ENCODE results near the gene GAB2. TPM values are rescaled to one million over a fixed set of nuclear protein-coding genes. Genes with fewer than 3 reads are reported as not detected.

The GAB2 gene
- total RNA-seq, 3 donors from 2014 or later, result 1.9 to 3.2 (median 3.2) TPM

- Mint-ChIP-seq H3K4me3 (peak overlapping the region; percentile 55), H3K36me3 (ENCODE audit: insufficient read depth) (no peaks in the 10 kb centered on the region), H3K4me1 (ENCODE audit: low read depth) (peaks cover 35% of the 10 kb centered on the region), H3K9me3 (no peaks in the 10 kb centered on the region), H3K27me3 (ENCODE audit: low read depth) (peaks cover 25% of the 10 kb centered on the region)
- DNase-seq (no peak), ATAC-seq (no peak)
Observed at GRCh38 chr11:78419327-78419726, 1.7 kb upstream of the GAB2 start.

- DNase-seq (no peak), ATAC-seq (no peak)
- Mint-ChIP-seq H3K4me3 (peak overlapping the region; percentile 75), H3K9me3 (no peaks in the 10 kb centered on the region), H3K27me3 (ENCODE audit: low read depth) (peaks cover 25% of the 10 kb centered on the region), H3K4me1 (ENCODE audit: low read depth) (peaks cover 35% of the 10 kb centered on the region), H3K36me3 (ENCODE audit: insufficient read depth) (no peaks in the 10 kb centered on the region)
Observed at GRCh38 chr11:78418584-78419211, 1.1 kb upstream of the GAB2 start.

GRCh38 chr11:78417888-78418583 lies 416 bp upstream of the GAB2 start:
- Mint-ChIP-seq H3K4me3 (peak overlapping the region; percentile 75), H3K9me3 (no peaks in the 10 kb centered on the region), H3K36me3 (ENCODE audit: insufficient read depth) (no peaks in the 10 kb centered on the region), H3K4me1 (ENCODE audit: low read depth) (peaks cover 35% of the 10 kb centered on the region), H3K27me3 (ENCODE audit: low read depth) (peaks cover 25% of the 10 kb centered on the region)
- peak; percentile 74 to 75 for ATAC-seq
- DNase-seq, result peak; percentile 61

- DNase-seq (peak; percentile 70), ATAC-seq (peak; percentile 66 to 72)
- Mint-ChIP-seq H3K4me1 (ENCODE audit: low read depth) (peaks cover 35% of the 10 kb centered on the region), H3K9me3 (no peaks in the 10 kb centered on the region), H3K4me3 (peak overlapping the region; percentile 92), H3K36me3 (ENCODE audit: insufficient read depth) (no peaks in the 10 kb centered on the region), H3K27me3 (ENCODE audit: low read depth) (peaks cover 25% of the 10 kb centered on the region)
Observed at GRCh38 chr11:78416285-78417174, 1.1 kb downstream of the GAB2 start.

- Mint-ChIP-seq H3K9me3 (no peaks in the 10 kb centered on the region), H3K27me3 (ENCODE audit: low read depth) (peaks cover 15% of the 10 kb centered on the region), H3K4me1 (ENCODE audit: low read depth) (peaks cover 27% of the 10 kb centered on the region), H3K4me3 (no peak overlapping the region), H3K36me3 (ENCODE audit: insufficient read depth) (no peaks in the 10 kb centered on the region)
- ATAC-seq (no peak), DNase-seq (no peak)
Observed at GRCh38 chr11:78415338-78415737, 2.3 kb downstream of the GAB2 start.

GRCh38 chr11:78414321-78415051 lies 3.1 kb downstream of the GAB2 start:
- H3K9me3 Mint-ChIP-seq, result no peaks in the 10 kb centered on the region
- DNase-seq, result no peak
- ATAC-seq, result no peak
- peaks cover 9% of the 10 kb centered on the region for H3K27me3 Mint-ChIP-seq (ENCODE audit: low read depth)
- no peak overlapping the region for H3K4me3 Mint-ChIP-seq
- H3K4me1 Mint-ChIP-seq (ENCODE audit: low read depth), result peaks cover 24% of the 10 kb centered on the region
- peaks cover 2% of the 10 kb centered on the region for H3K36me3 Mint-ChIP-seq (ENCODE audit: insufficient read depth)

- Mint-ChIP-seq H3K9me3 (no peaks in the 10 kb centered on the region), H3K4me3 (no peak overlapping the region), H3K27me3 (ENCODE audit: low read depth) (peaks cover 3% of the 10 kb centered on the region), H3K4me1 (ENCODE audit: low read depth) (no peaks in the 10 kb centered on the region), H3K36me3 (ENCODE audit: insufficient read depth) (peaks cover 11% of the 10 kb centered on the region)
- DNase-seq (no peak), ATAC-seq (no peak)
Observed at GRCh38 chr11:78408619-78409018, 9.0 kb downstream of the GAB2 start.

- H3K4me1 Mint-ChIP-seq (ENCODE audit: low read depth), result no peaks in the 10 kb centered on the region
- H3K4me3 Mint-ChIP-seq, result no peak overlapping the region
- DNase-seq (no peak), ATAC-seq (no peak)
- no peaks in the 10 kb centered on the region for H3K9me3 Mint-ChIP-seq
- peaks cover 11% of the 10 kb centered on the region for H3K36me3 Mint-ChIP-seq (ENCODE audit: insufficient read depth)
- peaks cover 3% of the 10 kb centered on the region for H3K27me3 Mint-ChIP-seq (ENCODE audit: low read depth)
Observed at GRCh38 chr11:78406568-78407196, 10.9 kb downstream of the GAB2 start.

GRCh38 chr11:78405805-78406204 lies 11.8 kb downstream of the GAB2 start:
- peaks cover 3% of the 10 kb centered on the region for H3K27me3 Mint-ChIP-seq (ENCODE audit: low read depth)

GRCh38 chr11:78403781-78404180 lies 13.8 kb downstream of the GAB2 start:
- Mint-ChIP-seq H3K9me3 (no peaks in the 10 kb centered on the region), H3K4me3 (no peak overlapping the region), H3K4me1 (ENCODE audit: low read depth) (no peaks in the 10 kb centered on the region), H3K36me3 (ENCODE audit: insufficient read depth) (peaks cover 8% of the 10 kb centered on the region), H3K27me3 (ENCODE audit: low read depth) (peaks cover 3% of the 10 kb centered on the region)
- DNase-seq, result no peak
- no peak for ATAC-seq

More at GRCh38 chr11:78405805-78406204, 11.8 kb downstream of the GAB2 start:
- Mint-ChIP-seq H3K9me3 (no peaks in the 10 kb centered on the region), H3K4me3 (no peak overlapping the region), H3K4me1 (ENCODE audit: low read depth) (no peaks in the 10 kb centered on the region), H3K36me3 (ENCODE audit: insufficient read depth) (peaks cover 11% of the 10 kb centered on the region)
- no peak for DNase-seq
- ATAC-seq, result no peak

GRCh38 chr11:78402847-78403246 lies 14.8 kb downstream of the GAB2 start:
- DNase-seq, result no peak
- peaks cover 6% of the 10 kb centered on the region for H3K36me3 Mint-ChIP-seq (ENCODE audit: insufficient read depth)
- H3K4me1 Mint-ChIP-seq (ENCODE audit: low read depth), result no peaks in the 10 kb centered on the region
- no peak overlapping the region for H3K4me3 Mint-ChIP-seq
- no peak for ATAC-seq
- peaks cover 3% of the 10 kb centered on the region for H3K27me3 Mint-ChIP-seq (ENCODE audit: low read depth)
- H3K9me3 Mint-ChIP-seq, result no peaks in the 10 kb centered on the region

GRCh38 chr11:78400702-78401101 lies 16.9 kb downstream of the GAB2 start:
- no peaks in the 10 kb centered on the region for H3K36me3 Mint-ChIP-seq (ENCODE audit: insufficient read depth)
- DNase-seq (no peak), ATAC-seq (no peak)
- peaks cover 3% of the 10 kb centered on the region for H3K27me3 Mint-ChIP-seq (ENCODE audit: low read depth)
- no peaks in the 10 kb centered on the region for H3K9me3 Mint-ChIP-seq
- no peak overlapping the region for H3K4me3 Mint-ChIP-seq
- no peaks in the 10 kb centered on the region for H3K4me1 Mint-ChIP-seq (ENCODE audit: low read depth)

- Mint-ChIP-seq H3K9me3 (no peaks in the 10 kb centered on the region), H3K4me1 (ENCODE audit: low read depth) (no peaks in the 10 kb centered on the region), H3K36me3 (ENCODE audit: insufficient read depth) (no peaks in the 10 kb centered on the region), H3K4me3 (no peak overlapping the region), H3K27me3 (ENCODE audit: low read depth) (peaks cover 3% of the 10 kb centered on the region)
- DNase-seq (no peak), ATAC-seq (no peak)
Observed at GRCh38 chr11:78400116-78400515, 17.5 kb downstream of the GAB2 start.
